Activated naive CD4-positive, alpha-beta T cell treated with anti-CD3 and anti-CD28 coated beads, Interleukin-2, amount 50 U/mL, for 24 hours (primary cell): Measurements from ENCODE around the gene NDC1.

Experiments
- H3K27ac Mint-ChIP-seq: one replicate; pipeline ENCODE4 v1.8.0; 2021; ENCODE audit warnings: mild to moderate bottlenecking, mixed read lengths
- H3K27me3 Mint-ChIP-seq: one replicate; pipeline ENCODE4 v1.8.0; 2021; ENCODE audit warnings: mixed read lengths
- H3K36me3 Mint-ChIP-seq: one replicate; pipeline ENCODE4 v1.8.0; 2021; ENCODE audit warnings: mixed read lengths
- H3K4me1 Mint-ChIP-seq: one replicate; pipeline ENCODE4 v1.8.0; 2021; ENCODE audit warnings: mixed read lengths
- H3K4me3 Mint-ChIP-seq: one replicate; pipeline ENCODE4 v1.8.0; 2021; ENCODE audit warnings: mild to moderate bottlenecking, mixed read lengths
- H3K9me3 Mint-ChIP-seq: one replicate; pipeline ENCODE4 v1.8.0; 2021; ENCODE audit warnings: mixed read lengths

Gene NDC1

DNA sequence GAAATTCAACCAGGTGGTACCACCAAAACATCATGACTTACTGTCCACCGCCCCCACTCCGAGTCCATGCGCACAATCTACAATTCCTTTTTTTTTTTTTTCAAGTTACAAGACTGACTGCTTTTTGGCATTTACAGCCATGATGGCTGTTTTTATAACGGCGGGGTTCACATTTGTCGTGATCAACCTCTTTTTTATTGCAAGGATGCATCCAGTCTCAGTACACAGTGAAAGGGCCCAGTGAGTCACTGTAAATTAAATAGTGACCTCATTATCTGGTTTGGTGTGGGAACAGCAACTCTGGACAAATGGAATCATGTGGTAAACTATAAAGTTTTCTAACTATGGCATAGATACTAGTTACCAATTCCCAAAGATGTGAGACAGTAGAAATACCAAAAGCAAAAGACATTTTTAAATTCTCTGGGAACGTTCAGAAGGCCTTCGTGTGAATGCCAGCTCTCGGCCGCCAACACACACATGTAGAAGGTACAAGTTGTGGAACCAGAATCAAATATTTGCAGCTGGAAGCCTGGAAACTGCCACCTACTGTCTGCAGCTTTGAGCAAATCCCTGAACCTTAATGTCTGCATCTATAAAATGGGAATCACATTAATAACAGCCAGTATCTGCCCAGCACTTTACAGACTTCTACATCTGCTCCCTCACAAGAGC lies 104.0 kb downstream of the NDC1 start:
- Mint-ChIP-seq H3K36me3 (no peaks in the 10 kb centered on the region), H3K9me3 (no peaks in the 10 kb centered on the region), H3K4me3 (no peak overlapping the region), H3K27me3 (peaks cover 14% of the 10 kb centered on the region), H3K4me1 (no peaks in the 10 kb centered on the region), H3K27ac (no peak overlapping the region)

DNA sequence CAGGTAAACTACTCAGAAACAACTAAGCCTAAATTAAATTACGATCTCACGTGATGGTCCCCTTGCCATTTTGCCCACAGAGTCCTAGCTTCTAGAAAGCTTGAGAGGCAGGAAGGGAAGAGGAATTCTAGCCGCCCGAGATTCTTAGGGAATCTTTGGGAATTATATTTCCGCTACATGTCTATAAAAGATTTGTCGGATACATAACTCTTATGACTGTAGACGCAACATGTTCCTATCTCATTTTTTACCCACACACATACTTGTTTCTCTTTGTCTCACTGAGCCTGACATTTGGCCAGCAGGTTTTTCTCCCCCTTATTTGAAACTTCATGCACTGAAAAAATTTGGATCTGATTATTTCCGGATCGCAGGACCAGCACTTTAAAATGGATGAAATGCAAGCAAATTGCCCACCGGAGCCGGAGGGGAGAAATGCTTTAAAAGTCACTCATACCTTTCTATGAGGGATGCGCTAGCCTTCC lies 104.6 kb downstream of the NDC1 start:
- no peak overlapping the region for H3K27ac Mint-ChIP-seq
- H3K27me3 Mint-ChIP-seq: peaks cover 14% of the 10 kb centered on the region
- no peaks in the 10 kb centered on the region for H3K4me1 Mint-ChIP-seq
- no peaks in the 10 kb centered on the region for H3K36me3 Mint-ChIP-seq
- H3K9me3 Mint-ChIP-seq: no peaks in the 10 kb centered on the region
- no peak overlapping the region for H3K4me3 Mint-ChIP-seq

DNA sequence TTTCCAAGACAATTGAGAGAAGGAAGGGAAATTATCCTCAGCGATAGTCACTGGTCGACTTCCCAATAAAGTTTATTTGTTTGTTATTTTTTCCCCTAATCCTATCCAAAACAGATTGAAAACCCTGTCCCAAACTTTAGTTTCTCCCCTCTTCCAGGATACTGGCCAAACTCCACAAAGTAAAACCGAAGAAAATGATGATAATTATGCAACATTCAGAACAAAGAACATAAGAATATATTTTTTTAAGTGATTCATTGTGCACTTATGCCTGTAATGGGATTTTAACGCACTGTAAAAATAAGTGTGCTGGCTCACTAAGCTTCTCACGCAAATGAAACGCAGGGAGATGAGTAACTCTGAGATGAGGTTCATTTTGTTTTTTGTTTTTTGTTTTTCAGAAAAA lies 105.2 kb downstream of the NDC1 start:
- Mint-ChIP-seq H3K27me3 (peaks cover 14% of the 10 kb centered on the region), H3K4me3 (no peak overlapping the region), H3K27ac (no peak overlapping the region), H3K9me3 (no peaks in the 10 kb centered on the region), H3K36me3 (no peaks in the 10 kb centered on the region), H3K4me1 (no peaks in the 10 kb centered on the region)

DNA sequence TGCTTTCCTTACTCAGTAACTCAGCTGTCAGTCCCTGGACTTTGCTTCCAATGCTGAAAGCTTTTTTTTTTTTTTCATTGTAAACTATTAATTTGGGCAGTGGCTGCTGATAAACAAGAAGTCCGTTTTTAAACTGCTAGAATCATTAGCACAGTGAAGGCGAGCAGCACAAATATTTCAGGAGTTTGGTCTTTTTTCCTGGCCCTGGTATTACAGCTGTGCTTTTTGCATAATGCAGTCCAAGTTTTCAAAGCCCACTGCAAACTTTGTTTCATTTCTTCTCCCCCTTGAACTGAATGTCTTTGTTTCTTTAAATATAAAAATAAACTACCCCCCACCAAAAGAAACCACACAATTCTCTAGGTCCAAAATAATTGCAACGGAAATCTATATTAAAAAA lies 105.7 kb downstream of the NDC1 start:
- H3K9me3 Mint-ChIP-seq: no peaks in the 10 kb centered on the region
- H3K27ac Mint-ChIP-seq: no peak overlapping the region
- no peaks in the 10 kb centered on the region for H3K4me1 Mint-ChIP-seq
- no peak overlapping the region for H3K4me3 Mint-ChIP-seq
- no peaks in the 10 kb centered on the region for H3K36me3 Mint-ChIP-seq
- peaks cover 14% of the 10 kb centered on the region for H3K27me3 Mint-ChIP-seq

DNA sequence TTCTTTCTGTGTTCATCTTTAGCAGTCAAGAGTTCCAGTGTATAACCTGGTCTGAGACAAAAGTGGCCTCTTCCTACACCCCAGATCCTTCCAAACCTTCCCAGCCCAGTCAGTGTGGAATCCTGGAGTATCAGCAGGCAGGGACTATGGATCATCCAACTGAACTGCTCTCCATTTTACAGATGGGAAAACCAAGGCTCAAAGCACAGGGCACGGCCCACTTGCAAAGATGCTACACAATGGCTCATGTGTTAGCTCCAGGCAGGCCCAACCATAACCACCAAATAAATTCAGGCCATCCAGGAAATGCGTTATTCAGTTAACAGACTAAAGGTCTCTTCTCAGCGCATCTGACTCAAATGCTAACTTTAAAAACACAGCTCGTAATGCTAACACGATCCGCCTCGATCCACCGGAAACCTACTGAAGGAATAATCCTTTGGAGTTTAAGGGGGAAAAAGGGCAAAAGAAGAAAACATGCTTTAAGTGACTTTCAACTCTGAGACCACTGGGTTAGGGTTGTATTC lies 106.3 kb downstream of the NDC1 start:
- H3K9me3 Mint-ChIP-seq: no peaks in the 10 kb centered on the region
- H3K4me3 Mint-ChIP-seq: no peak overlapping the region
- H3K36me3 Mint-ChIP-seq: no peaks in the 10 kb centered on the region
- H3K27ac Mint-ChIP-seq: no peak overlapping the region
- H3K4me1 Mint-ChIP-seq: no peaks in the 10 kb centered on the region
- peaks cover 13% of the 10 kb centered on the region for H3K27me3 Mint-ChIP-seq

DNA sequence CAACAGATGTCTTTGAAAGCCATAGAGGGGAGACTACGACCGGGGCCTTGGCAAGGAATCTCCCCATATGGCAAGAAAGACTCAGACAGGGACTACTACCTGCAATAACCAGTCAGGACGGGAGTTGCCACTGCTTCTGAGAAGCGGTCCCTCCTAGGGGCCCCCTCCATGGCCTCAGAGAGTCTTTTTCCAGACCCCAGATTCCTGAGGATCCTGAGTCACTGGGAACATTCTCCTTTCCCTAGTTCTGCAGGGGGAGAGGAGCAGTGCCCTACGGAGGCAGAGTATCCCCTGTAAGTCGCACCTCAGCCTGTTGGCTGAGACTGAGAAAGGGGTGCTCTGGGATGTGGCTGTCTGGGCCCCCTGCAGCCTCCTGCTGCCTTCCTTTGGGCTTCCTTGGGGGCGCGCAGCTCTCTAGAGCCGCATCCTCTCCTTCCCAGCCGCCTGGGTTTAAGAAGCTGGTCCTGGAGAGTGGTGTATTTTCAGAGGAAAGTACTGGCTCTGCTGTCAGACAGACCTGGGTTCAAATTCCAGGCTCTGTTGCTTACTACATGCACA lies 107.0 kb downstream of the NDC1 start:
- peaks cover 9% of the 10 kb centered on the region for H3K27me3 Mint-ChIP-seq
- H3K4me1 Mint-ChIP-seq: no peaks in the 10 kb centered on the region
- H3K4me3 Mint-ChIP-seq: no peak overlapping the region
- no peaks in the 10 kb centered on the region for H3K36me3 Mint-ChIP-seq
- no peaks in the 10 kb centered on the region for H3K9me3 Mint-ChIP-seq
- no peak overlapping the region for H3K27ac Mint-ChIP-seq

DNA sequence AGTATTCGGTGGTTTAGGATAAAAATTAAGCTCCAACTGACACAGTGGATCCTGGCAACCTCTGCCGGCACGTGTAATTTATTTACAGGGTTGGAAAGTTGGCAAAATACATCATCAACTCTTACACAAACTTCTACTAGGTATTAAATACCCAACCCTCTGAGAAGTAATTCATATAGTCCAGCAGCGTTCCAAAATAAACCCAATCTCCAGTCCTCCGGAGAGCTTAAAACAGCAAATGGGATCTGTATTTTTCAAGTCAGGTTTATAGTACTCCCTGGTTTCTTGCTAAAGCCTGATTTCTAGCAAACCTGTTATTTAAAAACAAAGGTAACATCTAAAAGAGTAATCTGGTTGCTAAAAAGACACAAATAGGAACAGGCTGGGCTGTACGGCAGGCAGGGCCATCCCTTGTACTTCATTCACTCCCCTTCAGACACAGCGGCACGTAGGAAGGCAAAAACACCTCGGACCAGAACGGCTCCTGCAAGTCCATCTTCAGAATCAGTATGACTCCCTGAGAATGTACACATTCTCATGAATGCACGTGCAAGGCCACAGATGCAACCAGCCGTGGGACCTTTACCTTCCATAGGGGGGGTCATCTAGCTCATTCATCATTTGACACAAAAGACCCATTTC lies 107.8 kb downstream of the NDC1 start:
- Mint-ChIP-seq H3K36me3 (no peaks in the 10 kb centered on the region), H3K27ac (no peak overlapping the region), H3K9me3 (no peaks in the 10 kb centered on the region), H3K4me3 (no peak overlapping the region), H3K27me3 (peaks cover 6% of the 10 kb centered on the region), H3K4me1 (no peaks in the 10 kb centered on the region)

DNA sequence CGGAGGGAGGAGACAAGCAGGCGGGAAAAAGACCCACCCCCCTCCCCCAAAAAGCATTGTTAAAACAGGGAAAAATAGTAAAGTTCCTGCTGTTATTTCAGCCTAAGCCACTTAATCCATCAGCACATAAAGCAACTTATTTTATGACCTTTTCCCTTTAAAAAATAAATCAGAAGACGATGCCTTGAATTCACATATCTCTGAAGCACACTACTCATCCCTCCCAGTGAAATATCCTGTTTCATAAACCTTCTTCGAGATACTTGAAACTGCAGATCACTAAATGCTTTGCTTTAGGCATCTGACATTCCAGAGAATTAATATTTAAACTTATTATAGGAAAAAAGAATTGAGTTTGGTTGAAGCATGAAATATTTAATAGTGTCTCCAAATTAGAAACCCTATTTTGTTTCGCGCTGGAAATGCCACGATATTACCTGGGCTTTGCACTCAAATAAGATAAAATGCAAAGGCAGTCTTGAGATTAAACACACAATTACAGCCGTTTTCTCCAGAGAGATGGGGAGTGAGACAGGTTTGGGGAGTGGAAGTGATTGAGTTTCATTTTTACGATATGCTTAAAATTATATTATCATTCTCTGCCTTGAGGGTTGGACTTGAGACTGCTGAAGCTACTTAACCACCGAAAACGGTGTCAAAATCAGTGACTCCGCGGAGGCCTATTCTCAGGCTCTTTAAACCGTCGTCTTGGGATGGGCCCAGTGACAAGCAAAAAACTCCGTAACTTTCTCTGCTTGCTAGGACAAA lies 108.5 kb downstream of the NDC1 start:
- H3K27ac Mint-ChIP-seq: no peak overlapping the region
- H3K36me3 Mint-ChIP-seq: no peaks in the 10 kb centered on the region
- H3K27me3 Mint-ChIP-seq: peaks cover 4% of the 10 kb centered on the region
- no peak overlapping the region for H3K4me3 Mint-ChIP-seq
- H3K4me1 Mint-ChIP-seq: no peaks in the 10 kb centered on the region
- H3K9me3 Mint-ChIP-seq: no peaks in the 10 kb centered on the region

DNA sequence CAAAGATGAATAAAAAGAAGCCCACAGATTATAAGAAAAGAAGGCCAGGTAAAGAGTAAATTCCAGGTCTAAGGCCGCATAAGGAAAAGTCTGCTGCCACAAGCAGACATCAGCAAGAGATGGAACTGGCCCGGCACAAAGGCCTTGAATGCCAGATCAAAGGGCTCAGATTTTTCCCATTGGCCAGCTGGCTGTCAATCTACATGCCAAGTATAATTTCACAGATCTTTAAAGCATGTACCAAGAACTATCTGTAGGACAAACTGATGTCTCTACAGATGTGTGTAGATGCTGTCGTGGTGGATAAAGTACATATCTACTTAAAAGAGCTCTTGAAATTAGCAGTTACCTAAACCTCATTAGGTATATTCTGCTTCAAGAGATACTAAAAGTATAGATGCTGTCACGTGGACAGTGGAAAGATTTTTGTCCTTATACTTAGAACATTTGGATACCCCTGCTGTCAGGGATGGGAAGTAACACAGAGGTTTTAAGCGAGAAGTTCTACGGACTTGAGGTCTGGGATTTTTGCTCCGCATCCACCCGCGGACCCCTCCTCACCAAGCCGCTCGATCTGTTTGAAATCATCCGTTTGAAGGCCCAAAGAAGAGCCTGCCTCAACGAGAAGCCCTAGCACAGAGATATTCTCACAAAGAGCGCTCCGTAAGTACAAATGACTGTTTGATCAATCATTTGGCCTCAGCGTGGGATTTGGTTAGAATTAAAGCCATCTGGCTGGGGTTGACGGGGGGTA lies 109.2 kb downstream of the NDC1 start:
- Mint-ChIP-seq H3K27ac (no peak overlapping the region), H3K36me3 (no peaks in the 10 kb centered on the region), H3K4me3 (no peak overlapping the region), H3K4me1 (no peaks in the 10 kb centered on the region), H3K9me3 (no peaks in the 10 kb centered on the region), H3K27me3 (peaks cover 1% of the 10 kb centered on the region)

DNA sequence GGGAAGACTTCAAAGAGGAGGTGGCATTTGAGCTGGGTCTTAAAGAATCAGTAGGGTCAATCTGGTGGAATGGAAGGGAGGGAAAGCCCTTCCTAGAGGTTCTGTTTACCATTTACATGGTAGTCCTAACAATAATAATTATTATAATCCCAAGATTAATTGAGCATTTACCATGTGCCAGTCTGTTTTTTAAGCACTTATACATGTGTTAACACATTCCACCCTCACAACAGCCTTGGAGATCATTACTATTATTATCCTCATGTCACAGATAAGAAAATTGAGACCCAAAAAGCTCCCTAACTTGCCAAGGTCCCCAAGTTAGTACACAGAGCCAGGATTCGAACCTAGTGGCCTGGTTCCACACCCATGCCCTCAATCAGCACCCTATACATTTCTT lies 109.9 kb downstream of the NDC1 start:
- Mint-ChIP-seq H3K27me3 (peaks cover 1% of the 10 kb centered on the region), H3K4me1 (no peaks in the 10 kb centered on the region), H3K27ac (no peak overlapping the region), H3K36me3 (no peaks in the 10 kb centered on the region), H3K4me3 (no peak overlapping the region), H3K9me3 (no peaks in the 10 kb centered on the region)

DNA sequence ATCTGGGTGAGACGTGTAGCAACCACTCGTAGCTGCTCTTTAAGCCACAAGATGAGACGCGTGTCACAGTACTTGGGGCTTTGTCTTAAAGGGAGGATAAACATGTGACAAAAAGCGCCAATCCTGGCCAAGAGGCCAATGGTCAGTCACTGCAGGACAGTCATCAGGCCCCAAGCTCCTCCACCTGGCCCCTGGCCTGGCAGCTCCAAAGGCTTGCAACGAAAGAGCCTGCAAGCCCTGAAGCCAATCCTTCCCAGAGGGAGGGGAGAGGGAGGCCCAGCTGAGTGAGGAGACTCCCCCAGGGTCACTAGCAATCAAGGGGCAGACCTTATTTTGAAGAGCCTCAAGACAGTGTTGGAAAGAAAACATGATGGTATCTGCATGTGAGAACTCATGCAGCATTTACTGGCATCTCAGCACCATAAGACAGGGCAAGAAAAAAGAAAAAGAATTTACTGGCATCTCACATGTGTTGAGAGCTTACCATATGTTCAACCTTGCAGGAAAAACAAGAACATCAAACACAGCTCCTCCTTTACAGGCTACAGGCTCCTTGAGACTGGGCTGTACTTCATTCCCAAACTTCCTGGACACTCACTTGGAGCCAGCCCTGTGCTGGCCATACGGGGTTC lies 110.5 kb downstream of the NDC1 start:
- Mint-ChIP-seq H3K27me3 (no peaks in the 10 kb centered on the region), H3K4me3 (no peak overlapping the region), H3K27ac (no peak overlapping the region), H3K36me3 (no peaks in the 10 kb centered on the region), H3K4me1 (no peaks in the 10 kb centered on the region), H3K9me3 (no peaks in the 10 kb centered on the region)

DNA sequence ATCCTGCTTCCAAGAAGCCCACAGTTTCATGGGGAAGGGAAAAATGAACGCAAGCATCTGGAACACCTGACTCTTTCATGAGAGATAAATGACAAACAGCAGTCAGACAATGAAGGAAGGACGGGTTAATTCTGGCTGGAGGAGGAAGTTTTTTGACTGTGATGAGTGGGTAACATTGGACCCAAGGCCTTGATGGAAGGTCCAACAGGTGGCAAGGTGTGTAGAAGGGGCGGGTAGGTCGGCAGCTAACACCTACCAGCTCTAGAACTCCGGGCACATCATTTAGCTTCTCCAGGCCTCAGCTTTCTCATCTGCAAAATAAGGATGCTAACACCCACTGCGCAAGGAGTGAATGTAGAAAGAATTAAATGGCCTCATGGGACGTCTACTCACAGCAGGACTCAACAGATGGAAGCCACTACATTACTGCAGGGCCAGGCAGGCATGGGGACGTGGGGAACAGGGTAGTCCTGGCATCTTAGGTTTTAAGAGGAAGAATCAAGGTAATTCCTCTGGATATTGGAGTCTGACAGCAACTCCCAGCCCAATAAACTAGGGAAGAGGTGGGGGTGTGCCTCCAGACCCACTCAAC lies 112.0 kb downstream of the NDC1 start:
- Mint-ChIP-seq H3K4me3 (no peak overlapping the region), H3K27ac (no peak overlapping the region), H3K36me3 (no peaks in the 10 kb centered on the region), H3K9me3 (no peaks in the 10 kb centered on the region), H3K4me1 (no peaks in the 10 kb centered on the region), H3K27me3 (no peaks in the 10 kb centered on the region)

DNA sequence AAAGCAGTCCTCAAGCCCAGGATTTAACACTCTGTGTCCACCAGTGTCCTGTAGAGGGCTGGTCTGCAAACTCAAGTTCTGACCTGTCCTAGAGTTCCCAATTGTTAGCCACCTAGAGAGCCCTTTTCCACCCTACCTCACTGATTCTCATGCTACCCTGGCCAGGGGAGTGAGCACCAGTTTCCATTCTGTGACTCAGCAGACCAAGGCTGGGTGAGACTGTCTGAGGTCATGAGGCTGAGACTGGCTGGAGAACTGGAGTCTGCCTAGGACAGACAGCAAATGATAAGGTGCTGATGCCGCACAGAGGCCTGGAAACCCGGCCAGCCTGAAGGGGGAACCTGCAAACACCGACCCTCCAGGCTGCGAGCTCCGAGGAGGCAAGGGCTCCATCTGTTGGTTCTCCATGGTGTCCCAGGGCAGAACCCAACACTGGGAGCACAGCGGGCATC lies 112.8 kb downstream of the NDC1 start:
- no peak overlapping the region for H3K4me3 Mint-ChIP-seq
- no peaks in the 10 kb centered on the region for H3K4me1 Mint-ChIP-seq
- no peaks in the 10 kb centered on the region for H3K36me3 Mint-ChIP-seq
- H3K27ac Mint-ChIP-seq: no peak overlapping the region
- no peaks in the 10 kb centered on the region for H3K27me3 Mint-ChIP-seq
- H3K9me3 Mint-ChIP-seq: no peaks in the 10 kb centered on the region

DNA sequence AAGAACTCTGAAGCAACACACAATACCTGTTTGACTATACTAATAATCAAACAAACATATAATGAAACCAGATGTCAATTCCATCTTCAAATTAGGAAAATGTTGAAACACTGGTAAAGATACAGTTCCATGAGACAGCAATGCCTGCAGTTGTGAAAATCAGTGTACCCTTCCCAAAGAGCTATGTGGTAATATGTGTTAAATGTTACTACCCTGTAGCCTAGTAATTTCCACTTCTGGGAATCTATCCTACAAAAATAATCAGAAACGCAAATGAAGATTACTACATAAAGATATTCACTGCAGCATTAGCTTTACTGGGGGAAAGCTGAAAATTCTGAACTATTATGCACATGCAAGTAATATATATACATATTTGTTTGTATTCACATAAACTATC lies 116.1 kb downstream of the NDC1 start:
- Mint-ChIP-seq H3K36me3 (no peaks in the 10 kb centered on the region), H3K27ac (no peak overlapping the region), H3K27me3 (no peaks in the 10 kb centered on the region), H3K4me3 (no peak overlapping the region), H3K4me1 (no peaks in the 10 kb centered on the region), H3K9me3 (no peaks in the 10 kb centered on the region)
